Activated T-cell treated with anti-CD3 and anti-CD28 coated beads, Interleukin-2, amount 50 U/mL, for 48 hours (primary cell): ENCODE measurements around the gene NANOGP8.
"Not testable (repeated sequence)": the region's sequence is repeated elsewhere in the genome, so short reads cannot be mapped to it uniquely, and the experiment has no call there.

Experiments
- DNase-seq, 2 experiments: peaks; one replicate each; pipeline ENCODE4 v3.0.0-alpha.2; 2020

NANOGP8 gene, protein sequence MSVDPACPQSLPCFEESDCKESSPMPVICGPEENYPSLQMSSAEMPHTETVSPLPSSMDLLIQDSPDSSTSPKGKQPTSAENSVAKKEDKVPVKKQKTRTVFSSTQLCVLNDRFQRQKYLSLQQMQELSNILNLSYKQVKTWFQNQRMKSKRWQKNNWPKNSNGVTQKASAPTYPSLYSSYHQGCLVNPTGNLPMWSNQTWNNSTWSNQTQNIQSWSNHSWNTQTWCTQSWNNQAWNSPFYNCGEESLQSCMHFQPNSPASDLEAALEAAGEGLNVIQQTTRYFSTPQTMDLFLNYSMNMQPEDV

DNA sequence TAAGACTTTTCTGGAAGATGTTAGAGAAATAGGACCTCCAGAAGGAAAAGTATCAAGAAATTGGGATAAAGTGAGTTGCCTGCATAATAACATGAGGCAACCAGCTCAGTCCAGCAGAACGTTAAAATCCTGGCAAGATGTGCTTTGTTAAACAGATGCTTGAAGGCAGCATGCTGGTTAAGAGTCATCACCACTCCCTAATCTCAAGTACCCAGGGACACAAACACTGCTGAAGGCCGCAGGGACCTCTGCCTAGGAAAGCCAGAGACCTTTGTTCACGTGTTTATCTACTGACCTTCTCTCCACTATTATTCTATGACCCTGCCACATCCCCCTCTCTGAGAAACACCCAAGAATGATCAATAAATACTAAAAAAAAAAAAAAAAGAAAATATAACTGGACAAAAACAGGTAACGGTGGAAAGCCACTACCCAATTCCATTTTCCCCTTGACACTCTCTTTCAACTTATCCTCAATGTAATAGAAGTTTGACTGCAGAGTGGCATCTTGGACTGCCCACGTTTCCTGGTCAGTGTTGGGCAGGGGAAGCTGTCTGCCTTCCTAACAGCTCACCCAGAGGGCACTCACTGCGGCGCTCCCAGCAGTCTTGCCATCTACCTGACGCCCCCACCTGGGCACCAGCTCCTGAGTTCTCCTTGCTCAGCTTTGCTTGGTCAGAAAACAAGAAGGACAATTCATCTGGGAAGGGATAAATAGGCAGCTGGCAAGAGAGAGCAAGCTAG is at the start of gene NANOGP8:
Gene NANOGP8 (minus strand): TSS at position 120 of the 744 bp plus-strand sequence. CDS start 185 bp downstream, outside the sequence.
- not testable (repeated sequence) for DNase-seq

DNA sequence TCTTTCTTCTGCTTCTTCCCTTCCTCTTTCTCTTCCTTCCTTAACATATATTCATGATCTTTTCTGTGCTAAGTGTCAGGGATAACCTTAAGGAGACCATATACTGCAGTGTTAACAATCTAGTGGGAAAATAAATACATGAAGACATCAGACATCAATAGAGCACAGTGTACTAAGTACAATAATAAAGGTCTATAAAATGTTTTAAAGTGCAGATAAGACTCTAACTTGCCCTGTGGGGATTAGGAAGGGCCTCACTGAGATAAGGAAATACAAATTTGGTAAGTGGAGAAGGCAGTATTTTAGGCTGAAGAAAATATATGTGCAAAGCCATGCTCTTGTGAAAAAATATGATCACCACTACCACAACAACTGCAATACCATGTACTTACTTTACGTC is 49.2 kb upstream of the NANOGP8 start:
- DNase-seq: no peak

DNA sequence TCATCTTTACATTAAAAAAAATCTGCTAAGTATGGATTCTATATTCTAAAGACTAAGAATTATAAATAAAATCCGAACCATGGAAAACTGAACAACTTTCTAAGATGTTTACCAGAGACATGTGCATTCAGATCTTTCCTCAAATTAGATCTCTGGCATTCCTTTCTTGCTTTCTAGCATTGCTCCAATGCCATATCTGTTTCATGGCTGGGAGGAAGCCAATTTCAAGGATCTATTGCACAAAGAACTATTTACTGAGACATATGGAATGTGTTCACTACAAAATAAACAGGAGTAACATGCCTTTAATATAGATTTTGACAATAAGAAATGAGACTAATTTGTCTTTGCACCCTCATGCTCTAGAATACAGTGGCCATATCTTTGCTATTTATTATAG is 45.1 kb upstream of the NANOGP8 start:
- DNase-seq: no peak

DNA sequence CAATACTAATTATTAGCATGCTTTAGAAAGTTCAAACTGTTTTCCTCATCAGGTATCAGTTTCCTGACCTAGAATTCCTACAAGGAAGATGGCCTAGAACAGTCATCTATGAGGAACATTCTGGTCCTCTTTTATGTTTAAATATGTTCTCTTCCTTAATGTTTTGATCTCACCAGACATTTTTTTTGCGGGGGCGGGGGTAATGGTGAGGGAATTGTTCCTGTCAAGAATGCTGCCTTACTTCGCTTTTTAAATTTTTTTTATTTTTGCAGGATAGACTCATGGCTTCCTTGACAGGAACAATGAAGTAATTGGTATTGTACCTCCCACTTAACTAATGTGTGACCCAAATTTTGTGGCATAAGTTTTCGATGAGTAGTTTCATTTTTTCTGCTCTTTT is 44.3 kb upstream of the NANOGP8 start:
- DNase-seq: no peak

DNA sequence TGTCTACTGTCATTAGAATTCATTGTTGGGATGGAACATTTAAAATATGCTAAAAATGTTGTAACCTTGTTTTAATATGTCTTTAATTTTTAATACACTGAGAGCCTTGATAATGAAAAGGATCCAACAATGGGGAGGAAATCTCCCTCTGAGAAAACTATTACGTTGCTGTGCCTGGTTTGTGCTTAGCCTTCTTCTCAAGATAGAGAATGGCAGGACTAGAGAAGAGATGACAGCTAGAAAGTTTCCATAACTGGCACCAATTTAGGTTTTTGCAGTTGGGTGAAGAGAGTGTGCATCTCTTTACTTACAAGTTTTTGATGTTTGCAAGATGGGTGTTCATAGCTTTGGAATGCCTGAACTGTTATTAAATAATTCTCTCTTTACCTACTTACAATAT is 42.6 kb upstream of the NANOGP8 start:
- DNase-seq: no peak

DNA sequence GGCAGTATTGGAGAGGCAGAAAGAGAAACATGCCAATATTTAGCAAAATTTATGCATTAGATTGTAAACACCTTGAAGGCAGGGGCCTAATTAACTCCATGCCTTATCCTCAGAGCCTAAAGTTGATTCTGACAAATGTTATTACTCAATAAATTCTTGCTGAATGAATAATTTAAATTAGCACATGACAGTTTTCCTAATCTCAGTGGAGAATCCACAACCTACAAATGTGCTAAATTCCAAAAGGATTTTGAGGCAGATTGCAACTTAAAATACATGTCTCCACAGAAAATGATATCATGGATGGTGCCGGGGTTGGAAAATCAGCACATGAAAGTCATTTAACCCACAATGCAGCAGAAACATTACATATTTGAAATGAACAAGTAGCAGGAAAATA is 41.1 kb upstream of the NANOGP8 start:
- no peak for DNase-seq

DNA sequence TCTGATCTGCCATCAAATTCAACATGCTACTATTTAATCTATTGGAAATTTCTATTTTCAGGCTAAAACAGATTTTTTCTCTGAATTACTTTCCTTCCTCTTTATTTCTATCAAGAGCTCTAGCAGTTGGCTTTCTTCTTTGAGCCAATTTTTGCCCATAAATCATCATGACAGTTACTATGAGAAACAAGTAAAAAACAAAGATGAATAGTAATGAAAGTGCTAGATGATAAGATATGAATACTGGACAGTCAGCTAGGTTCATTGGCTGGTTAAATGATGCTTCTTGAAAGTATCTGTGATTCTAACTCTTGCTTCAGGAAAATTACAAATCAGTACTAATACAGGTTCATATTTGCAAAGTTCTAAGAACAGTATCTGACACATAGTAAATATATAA is 38.6 kb upstream of the NANOGP8 start:
- no peak for DNase-seq

DNA sequence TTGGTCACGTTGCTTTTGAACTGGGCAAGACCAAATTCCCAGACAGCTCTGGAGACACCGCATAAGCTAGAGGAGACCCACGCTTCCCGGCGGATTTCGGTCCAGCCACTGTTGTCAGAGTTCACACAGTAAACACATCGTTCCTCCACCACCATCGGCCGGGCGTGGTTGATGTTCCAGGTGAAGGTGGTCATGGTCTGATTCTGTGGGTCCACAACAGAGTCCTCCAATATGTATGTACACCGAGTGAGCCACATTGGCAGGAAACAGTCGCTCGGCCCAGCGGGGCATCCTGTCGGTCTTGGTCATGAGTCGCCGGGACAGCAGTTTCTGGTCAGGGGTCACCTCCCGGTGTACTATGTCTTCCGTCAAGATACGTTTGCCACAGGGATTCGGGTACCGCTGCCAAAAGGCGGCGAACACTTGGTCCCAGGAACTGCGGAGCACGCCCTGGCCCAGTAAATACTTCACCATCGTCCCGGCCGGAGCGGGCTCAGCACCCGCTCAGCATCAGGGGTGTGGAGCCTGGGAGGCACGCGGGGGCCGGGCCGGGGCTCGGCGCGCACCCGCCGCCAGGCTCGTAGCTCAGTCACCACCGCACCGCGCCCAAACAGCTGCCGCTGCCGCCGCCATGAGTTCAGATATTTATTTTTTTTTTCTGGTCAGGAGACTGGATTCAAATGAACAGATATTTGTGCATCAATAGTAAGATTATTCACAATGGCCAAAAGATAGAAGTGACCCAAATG is 36.7 kb upstream of the NANOGP8 start:
- DNase-seq: no peak

DNA sequence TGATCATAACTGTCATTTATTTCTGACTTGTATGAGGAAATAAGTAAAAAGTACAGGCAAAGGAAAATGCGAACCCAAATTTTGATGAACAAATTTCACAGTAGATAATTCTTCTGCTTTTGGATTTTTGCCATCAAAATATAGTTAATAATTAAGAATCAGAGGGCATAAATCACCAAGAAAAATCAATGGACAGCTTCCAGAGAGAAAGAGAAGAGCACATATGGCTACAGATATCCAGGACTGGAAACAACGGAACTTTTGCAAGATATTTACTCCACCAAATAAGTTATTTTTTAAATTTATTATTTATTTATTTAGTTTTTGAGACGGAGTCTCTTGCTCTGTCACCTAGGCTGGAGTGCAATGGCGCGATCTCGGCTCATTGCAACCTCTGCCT is 35.1 kb upstream of the NANOGP8 start:
- DNase-seq: no peak

DNA sequence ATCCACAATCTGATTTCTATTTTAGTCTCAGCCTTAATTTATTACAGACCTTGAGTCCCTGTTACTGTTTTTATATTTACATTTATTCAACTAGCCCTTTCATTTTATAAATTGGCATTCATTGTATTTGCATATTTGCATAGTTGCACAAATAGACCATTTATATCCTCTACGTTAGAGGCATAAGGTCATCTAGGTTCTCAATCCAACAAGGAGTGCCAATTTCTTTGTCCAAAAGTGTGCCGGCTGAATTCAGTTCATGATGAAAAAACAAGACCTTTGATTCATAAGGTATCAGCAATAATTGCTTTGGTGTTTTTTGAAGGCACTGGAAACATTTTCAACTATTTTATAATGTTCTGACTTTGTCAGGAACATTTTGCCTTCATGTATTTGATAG is 33.9 kb upstream of the NANOGP8 start:
- DNase-seq: no peak

DNA sequence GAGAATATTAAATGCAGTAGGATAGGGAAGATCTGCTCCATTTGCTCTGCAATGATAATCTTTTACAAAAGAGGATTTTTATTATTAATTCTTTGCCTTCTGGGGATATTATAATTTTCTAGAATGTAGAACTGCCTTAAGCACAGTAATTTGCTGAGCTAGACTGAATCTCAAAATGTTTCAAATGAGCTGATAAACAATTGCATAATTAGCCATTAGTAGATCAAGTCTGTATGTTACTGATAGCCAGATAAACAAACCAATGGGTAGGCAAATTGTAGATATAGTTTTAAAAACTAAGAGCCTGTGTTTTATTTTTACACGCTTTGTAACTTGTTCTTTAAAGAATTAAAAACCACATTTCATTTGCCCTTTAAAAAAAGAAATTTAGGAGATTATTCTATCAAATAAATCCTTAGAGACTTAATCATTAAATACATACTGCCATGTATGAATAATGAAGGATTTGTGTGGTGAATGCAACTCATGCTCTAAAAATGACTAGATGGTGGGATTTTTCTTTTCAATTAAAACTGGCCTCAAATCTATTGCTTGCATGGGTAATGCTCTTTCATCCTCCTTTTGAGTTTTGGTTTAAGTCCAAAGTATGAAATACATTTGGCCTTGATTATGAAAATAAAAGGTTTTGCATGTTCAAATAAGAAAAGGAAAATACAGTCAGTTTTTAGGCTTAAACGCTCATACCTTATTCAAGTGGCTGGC is 32.6 kb upstream of the NANOGP8 start:
- DNase-seq: no peak

DNA sequence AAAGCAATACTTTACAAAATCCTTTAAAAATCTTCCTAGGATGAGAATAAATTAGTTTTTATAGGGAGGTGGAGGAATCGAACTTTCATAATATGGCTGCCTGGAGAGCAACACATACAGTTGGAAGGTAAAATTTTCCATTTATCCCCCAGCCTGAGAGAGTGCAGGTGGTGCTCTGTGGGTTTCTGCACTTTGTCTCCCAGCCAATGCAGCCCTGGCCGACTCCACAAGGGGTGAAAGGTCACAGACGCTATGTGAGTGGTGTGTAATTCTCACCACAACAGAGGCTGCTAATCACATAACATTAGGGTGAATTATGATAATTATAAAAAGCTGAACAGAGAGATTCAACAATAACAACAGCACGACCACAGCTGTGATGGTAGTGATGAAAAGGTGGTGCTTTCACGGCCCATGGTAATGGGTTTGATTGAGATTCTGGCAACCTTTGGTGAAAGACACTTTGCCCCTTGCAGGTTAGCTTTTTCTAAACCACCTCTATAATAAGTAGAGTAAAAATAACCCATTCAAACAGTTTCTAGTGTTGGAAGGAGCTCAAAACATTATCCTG is 30.1 kb upstream of the NANOGP8 start:
- no peak for DNase-seq

DNA sequence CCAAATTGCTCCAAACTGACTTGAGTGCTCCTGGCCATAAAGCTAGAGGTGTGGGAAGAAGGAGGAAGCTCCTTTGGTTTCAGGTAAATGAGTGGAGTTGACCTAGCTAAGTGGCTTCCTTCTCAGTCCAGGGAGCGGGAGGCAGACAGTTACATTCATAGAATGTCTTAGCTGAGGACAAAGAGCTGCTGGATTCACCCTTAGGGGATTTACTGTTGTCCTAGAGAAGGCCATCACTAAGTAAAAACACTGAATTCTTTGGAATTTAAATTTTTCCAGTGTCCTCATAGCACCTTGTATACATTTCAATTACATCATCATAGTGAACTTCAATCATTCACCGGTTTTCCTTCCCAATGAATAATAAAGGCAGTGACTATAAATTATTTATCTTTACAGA is 27.3 kb upstream of the NANOGP8 start:
- DNase-seq: no peak

DNA sequence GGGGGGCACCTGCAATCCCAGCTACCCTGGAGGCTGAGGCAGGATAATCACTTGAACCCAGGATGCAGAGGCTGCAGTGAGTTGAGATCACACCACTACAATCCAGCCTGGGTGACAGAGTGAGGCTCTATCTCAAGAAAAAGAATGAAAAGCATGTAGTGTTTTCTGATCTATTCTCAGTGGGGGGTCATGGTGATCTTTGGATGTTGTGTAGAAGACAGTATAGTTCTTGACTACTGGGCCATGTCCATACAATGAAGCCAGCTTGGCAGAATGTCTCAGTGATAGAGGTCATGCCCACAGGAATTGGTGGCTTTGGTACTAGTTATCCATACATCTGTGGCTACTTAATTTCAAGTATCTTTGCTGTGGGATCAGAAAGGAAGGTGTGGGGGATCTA is 26.8 kb upstream of the NANOGP8 start:
- no peak for DNase-seq

DNA sequence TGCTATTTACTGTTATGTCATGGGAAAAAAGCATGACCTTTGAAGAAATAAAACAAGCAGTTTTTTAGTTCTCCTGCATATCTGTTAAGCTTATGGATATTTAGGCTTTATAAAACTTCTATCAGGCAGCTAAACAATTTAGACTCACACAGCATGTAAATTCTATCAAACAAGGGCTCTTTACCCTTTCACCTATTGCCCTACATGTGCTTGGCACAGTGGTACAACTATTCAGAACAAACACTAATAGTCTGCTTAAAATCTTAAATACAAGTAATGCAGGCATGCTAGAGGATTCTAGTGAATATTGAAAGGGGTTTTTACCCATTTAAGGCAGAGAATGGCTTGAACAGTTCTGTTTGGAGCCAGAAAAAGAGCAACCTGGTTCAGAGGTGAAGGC is 23.4 kb upstream of the NANOGP8 start:
- no peak for DNase-seq

DNA sequence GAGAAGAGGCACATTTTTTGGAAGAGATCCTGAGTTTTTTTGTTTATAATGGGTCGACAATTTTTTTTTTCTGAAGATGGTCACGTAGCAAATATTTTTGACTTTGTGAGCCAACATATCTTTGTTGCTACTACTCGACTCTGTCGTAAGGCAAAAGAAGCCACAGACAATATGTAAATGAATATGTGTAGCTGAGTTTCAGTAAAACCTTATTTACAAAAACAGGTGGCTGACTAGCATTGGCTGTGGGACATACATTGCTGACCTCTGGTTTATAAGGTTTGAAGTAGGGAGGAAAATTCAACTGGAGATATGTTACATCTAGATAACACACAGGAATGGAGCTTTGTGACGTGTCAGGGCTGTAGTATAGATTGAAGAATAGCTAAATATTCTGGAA is 22.5 kb upstream of the NANOGP8 start:
- DNase-seq: no peak

DNA sequence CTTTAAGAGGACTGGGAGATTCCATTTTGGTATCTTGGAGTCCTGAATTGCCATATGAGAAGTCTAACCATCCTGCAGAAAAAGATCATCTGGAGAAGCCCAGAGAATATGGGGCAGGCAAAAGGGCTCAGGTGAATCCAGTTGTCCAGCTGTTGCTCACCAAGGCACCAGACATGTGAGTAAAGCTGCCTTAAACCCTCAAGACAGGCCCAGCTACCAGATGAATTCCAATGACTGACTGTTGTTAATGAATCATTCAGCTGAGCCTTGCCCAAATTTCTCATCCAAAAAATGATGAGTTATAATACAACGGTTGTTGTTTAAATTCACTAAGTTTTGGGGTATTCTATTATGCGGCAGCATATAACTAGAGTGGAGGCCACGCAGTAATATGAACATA is 22.0 kb upstream of the NANOGP8 start:
- DNase-seq: no peak

DNA sequence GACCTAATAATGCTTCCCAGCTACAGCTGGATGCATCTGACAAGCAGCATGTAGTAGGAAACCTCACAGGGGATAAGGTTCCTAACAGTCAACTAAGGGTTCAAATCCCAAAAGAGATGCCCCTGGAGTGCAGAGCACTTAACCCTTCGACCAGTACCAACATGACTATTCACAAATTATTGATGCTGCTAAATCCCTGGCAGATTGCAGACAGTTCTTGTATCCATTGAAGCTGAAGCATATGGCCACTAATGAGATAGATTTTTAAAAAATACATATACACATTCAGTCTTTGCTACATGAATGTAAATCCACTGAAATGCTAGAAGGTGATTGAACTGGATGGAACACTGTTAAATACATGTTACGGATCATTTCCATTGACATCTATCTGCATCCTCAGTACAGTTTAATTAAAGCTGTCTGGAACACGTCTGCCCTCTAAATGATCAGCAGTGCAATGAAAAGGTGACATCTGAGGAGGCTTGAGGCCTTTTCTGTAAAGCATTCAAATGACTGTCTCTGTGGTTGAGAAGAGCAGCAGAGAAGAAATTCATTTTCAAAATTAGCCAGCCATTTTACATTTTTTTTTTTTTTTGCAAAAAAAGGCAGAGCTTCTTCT is 19.5 kb upstream of the NANOGP8 start:
- DNase-seq: no peak

DNA sequence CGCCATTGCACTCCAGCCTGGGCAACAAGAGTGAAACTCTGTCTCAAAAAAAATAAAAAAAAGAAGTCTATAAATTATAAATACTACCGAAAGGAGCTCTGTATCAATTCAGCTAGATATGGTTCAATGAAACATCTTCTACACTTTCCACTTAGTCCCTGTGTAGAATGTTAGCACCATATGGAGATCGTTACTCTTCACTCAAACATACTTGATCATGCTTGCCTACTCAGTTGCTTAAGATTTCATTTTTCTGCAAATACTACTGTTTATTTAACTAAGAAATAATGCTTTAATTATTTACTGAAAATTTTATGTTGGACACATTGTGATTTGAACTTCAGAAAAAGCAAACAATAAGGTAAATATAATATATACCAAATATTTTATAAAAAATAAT is 17.1 kb upstream of the NANOGP8 start:
- no peak for DNase-seq

DNA sequence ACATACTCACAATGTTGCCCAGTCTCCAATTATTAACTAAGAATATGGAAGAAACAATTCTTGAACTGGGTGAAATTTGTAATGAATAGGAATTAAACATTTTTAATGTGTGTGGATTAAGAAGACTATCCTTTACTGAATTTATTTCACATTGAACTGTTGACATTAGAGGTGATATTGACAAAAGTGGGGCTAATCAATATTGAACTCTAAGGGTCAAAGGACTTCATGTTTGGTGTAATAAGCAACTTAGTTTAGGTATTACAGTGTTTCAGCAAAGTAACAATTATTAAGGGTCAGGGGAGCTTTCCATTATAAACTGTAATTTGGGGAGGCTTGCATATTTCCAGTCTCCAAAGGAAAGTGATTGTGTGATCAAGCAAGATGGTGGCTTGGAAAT is 16.2 kb upstream of the NANOGP8 start:
- DNase-seq: no peak

DNA sequence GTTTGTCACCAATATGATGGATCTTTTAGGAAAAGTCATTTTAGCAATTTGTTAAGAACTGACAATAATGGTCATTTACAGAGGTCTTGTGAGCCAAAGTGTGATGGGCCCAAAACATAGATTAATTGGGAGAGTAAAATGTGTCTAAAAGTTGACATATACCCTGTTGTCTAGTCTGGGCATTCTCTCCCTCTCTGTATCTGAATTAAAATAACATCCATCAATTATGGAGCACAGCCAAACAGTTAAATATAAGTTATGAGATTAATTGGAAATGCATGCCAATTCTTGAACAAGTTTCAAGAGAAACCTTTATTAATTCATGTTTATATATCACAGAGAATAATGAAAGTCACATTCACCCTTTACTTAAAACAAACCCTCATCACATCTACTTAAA is 13.6 kb upstream of the NANOGP8 start:
- no peak for DNase-seq

DNA sequence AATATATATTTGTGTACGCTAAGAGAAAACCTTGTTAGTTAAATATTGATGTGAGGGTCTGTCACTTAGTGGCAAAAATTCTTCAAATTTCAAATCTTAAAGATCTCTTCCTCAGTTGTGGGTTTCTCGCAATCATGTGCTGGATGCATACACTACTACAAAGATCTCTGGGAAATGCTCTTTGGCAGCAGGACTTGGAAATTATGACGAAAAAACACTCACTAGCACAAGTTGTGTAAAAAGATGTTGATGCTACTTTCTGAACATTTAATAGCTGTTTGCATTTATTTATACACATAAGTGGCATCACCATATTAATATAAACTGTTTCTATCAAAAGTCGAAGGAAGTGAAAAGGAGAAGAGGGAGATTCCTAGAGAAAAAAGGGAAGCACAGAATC is 10.8 kb upstream of the NANOGP8 start:
- no peak for DNase-seq
